Activated CD8-positive, alpha-beta memory T cell treated with anti-CD3 and anti-CD28 coated beads, Interleukin-2, amount 50 U/mL, for 48 hours (primary cell): Measurements from ENCODE around the gene PHF2.

Experiments
- DNase-seq: peaks from one replicate; pipeline ENCODE4 v3.0.0-alpha.2; 2020

Gene PHF2

GRCh38 chr9:93634311-93635185 is 58.2 kb downstream of the PHF2 start:
- no peak for DNase-seq

GRCh38 chr9:93635186-93636107 is 59.1 kb downstream of the PHF2 start:
- no peak for DNase-seq

GRCh38 chr9:93636172-93636661 is 59.8 kb downstream of the PHF2 start:
- peak; percentile 36 for DNase-seq

- DNase-seq = no peak
Observed at GRCh38 chr9:93636667-93637066, 60.3 kb downstream of the PHF2 start.

GRCh38 chr9:93637886-93638285 is 61.5 kb downstream of the PHF2 start:
- DNase-seq = no peak

DNA sequence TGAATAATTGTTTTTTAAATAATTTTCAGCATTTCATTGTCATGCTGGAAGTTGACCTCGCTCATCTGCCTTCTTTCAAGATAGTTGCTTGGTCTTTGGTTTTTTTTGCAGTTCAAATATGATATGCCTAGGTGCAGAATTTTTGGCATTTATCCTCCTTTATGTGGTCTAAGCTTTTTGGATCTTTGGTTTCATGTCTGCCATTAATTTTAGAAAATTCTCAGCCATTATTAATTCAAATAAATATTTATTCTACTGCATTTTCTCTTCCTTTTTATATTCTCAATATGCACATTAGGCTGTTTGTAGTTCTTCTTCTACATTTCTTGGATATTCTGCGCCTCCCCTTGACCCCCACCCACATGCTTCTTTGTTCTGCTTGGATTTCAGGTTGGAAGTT is 63.6 kb downstream of the PHF2 start:
- DNase-seq = no peak

DNA sequence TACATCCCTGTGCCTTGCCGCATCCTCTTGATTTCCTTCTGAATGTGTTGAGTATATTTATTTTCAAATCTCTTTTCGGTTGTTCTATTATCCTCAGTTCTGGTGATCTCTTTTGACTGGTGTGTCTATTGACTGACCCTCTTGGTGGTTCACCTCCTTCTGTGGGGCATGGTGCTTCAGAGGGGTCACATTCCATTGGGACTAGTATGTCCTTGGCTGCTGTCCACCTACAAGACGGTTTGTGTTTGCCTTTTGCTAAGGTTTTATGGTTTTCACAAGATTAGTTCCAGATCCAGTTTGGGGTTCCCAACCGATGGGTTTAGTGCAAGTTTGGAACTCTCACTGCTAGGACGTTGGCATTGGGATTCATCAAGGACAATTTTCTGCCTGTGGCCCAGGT is 66.6 kb downstream of the PHF2 start:
- DNase-seq = no peak

DNA sequence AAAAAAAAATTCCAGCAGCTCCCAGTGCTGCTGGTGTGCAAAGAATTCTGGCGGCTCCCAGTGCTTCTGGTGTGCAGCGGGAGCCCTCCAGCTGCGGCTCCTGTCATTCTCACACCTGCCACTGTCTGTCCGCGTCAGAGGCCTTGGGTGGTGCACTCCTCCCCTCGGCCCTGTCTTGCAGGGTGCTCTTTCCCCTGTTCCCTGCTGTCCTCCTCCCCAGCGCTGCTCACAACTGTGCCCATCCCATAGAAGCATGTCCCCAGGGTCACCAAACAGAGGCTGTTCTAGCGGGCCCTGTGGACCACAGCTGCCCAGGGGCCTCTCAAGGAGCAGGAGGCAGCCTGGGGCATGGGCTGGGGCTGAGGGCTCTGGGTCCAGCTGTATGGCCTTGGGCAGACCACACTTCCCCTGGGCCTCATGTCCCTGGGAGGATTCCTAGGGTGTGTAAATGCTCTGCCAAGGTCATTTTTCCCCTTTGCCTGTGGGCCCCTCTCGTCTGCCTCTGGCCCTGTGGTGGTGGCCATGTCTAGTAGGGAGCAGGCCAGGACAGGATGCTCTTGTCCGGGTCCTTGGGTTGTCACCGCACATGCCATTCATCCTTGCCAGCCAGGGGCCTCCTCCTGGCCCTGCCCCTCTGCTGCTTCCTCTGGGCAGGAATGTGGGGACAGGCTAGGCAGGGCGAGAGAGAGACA is 68.2 kb downstream of the PHF2 start:
- DNase-seq = peak; percentile 35

- peak; percentile 38 for DNase-seq
Observed at GRCh38 chr9:93645149-93645889, 68.9 kb downstream of the PHF2 start.

DNA sequence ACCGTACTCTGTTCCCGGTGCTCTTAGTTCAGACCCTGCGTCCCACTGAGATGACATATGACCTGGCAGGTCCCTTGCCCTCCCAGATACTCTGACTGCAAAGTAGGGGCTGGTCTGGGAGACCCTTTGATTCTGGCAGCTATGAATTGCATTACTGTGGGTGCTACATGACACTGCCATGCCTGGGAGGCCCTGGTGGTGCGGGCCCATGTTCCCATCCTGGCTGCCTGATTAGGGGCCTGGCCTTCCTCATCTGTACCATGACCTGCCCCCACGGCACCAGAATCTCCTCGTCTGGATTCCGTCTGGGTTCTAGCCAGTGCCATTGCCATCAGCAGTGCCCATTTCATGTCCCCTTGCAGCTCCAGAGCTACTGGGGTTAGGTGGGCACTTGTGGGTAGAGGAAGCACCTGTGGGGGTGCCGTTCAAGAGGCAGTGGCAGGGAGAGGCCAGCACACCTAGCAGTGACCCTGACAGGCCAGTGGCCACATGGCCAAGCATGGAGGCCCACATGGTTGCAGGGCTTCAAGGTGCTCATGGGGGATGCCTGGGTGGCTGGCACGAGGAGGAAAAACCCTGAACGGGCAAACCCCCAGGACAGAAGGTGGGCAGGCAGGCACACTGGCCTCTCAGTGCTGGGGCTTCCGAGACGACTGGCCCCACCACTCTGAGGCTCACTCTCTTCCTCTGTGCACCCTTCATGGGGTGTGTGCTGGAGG is 69.7 kb downstream of the PHF2 start:
- peak; percentile 29 for DNase-seq

DNA sequence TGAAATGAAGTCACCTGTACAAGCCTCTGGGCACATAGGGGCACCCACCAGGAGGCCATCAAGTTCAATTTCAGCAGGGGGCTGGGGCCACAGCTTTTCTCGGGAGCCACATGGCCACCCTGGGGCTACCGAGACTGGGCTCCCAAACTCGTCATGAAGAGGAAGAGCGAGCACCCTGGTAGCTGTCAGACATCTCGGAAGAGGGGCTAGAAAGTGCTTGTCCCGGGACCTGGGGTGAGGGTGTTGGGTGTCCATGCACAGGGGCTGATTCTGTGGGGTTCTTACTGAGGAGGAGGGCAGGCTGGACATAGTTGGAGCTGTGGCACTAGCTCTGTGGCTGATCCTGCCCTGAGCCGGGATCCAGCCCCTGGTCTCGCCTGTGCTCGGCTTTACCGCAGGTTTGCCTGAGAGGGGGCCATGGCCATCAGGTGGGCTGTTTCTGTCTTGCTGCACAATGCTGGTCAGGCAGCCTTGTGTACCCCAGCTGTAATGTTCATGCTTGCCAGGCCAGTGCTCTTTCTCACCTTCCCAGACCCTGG is 70.3 kb downstream of the PHF2 start:
- peak; percentile 42 for DNase-seq

- DNase-seq = no peak
Observed at GRCh38 chr9:93648181-93648580, 71.8 kb downstream of the PHF2 start.

DNA sequence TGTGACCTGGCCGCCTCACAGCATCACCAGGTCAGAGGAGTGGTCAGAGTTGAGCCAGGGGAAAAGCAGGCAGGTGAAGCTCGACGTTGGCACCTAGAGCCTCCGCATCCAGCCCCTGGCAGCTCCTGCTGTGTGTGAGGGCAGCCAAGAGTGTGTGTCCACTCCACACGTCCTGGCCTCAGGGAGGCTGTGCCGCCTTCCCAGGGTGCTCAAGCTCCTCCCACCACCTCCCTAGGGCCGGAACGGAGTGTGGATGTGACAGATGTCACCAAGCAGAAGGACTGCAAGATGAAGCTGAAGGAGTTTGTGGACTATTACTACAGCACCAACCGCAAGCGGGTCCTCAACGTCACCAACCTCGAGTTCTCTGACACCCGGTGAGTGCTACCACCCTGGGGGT is 72.5 kb downstream of the PHF2 start:
- peak; percentile 38 for DNase-seq

DNA sequence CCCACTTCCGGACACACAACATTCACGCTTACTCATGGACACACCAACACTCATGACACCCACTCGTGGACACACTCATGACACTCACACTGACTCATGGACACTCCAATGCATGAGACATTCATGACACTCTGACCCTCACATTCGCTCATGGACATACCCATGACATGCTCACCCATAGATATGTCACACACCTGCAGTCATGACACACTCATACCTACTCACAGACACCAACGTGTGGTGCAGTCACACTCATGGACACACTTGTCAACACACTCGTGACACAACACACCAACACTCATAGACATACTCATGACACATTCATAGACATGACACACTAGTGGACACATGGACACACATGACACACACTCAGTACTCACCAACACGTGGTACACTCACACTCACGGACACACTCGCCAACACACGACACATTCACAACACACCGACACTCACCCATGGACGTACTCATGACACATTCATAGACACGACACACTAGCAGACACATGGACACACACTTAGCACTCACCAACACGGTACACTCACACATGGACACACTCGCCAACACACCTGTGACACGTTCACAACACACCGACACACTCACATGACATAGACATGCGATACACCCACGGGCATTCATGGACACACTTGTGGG is 73.4 kb downstream of the PHF2 start:
- DNase-seq = peak; percentile 29

GRCh38 chr9:93650448-93650847 is 74.1 kb downstream of the PHF2 start:
- peak; percentile 34 for DNase-seq

GRCh38 chr9:93651521-93651950 is 75.2 kb downstream of the PHF2 start:
- no peak for DNase-seq

DNA sequence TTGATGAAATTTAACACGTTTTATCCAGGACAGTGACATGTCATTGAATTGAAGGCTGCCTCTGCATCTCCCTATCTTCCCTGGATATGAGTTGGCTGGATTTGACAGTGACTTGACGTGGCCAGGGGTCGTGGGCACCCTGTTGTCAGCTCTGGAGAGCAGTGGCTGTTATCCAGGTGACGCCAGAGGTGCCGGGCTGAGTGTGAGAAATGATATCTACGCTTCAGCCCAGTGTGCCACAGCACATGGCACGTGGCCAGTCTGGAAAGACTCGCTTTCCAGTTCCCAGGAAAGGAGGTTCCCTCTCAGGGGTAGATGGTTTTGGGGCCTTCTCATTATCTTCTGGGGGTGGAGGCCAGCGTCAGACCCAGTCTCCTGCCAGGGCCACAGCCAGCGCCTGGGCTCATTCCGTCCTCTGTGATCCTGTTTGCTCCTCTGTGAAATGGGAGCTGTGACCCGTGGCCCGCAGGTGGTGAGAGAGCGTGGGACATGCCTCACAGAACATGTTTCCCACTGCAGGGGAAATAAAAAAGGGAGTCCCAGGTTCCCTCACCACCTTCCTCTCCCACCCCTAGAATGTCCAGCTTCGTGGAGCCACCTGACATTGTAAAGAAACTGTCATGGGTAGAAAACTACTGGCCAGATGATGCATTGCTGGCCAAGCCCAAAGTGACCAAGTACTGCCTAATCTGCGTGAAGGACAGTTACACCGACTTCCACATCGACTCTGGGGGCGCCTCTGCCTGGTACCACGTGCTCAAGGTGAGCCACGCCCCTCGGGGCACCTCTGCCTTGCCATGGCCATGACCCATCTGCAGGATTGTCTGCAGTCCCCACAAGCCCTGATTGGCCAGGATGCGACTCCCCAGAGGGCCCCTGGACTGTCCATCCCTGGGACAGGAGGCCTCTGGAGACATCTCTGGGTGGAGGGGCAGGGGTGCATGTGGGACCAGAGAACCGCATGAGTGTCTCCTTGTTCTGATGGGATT is 76.5 kb downstream of the PHF2 start:
- no peak for DNase-seq

- DNase-seq = no peak
Observed at GRCh38 chr9:93653760-93654159, 77.4 kb downstream of the PHF2 start.

DNA sequence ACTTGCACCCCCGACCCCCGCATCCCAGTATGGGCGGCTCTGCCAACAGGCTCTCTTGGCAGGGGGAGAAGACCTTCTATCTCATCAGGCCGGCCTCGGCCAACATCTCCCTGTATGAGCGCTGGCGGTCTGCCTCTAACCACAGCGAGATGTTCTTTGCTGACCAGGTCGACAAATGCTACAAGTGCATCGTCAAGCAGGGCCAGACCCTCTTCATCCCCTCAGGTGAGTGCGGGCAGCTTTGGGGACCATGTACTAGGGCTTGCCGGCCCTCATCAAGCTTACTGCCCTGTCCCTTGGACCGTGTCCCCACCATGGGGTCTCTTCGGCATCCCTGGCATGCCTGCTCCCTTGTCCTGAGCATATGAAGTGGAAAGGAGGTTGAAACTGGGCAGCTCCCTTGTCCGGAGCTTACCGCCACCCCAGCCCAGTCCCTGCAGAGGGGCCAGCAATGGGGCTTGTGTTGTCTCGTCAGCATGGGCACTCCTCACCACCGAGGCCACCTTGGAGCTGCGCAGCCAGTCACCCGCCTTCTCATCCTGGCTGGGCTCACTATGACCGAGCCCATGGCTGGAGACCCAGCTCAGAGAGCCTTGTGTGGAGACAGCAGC is 78.1 kb downstream of the PHF2 start:
- DNase-seq = no peak
